GM23248 (cell line): ENCODE results near the gene EVPL. TPM values are rescaled to one million over a fixed set of nuclear protein-coding genes. Genes with fewer than 3 reads are reported as not detected.

Source experiments
- DNase-seq: peaks from one replicate; pipeline ENCODE4 v3.0.0-alpha.2; 2015
- H2AFZ ChIP-seq: fragments of 200-600 bp; sonication (generic); 2 replicates; pipeline ENCODE4 v1.6.1; 2016; ENCODE audit warnings: antibody characterized with exemption
- H3F3A ChIP-seq: fragments of 200-600 bp; sonication (generic); 2 replicates; pipeline ENCODE4 v1.6.1; 2016; ENCODE audit warnings: mild to moderate bottlenecking, antibody characterized with exemption, mixed run types; ENCODE audit not compliant: insufficient read depth
- H3K27ac ChIP-seq: fragments of 200-600 bp; sonication (generic); 2 replicates; pipeline ENCODE4 v1.5.1; 2016; ENCODE audit warnings: mild to moderate bottlenecking
- H3K27me3 ChIP-seq: fragments of 200-600 bp; sonication (generic); replicated peaks from 2 replicates; pipeline ENCODE4 v1.6.1; 2016; ENCODE audit warnings: mild to moderate bottlenecking; ENCODE audit not compliant: insufficient read depth
- H3K36me3 ChIP-seq: fragments of 200-600 bp; sonication (generic); 2 replicates; pipeline ENCODE4 v1.6.1; 2016; ENCODE audit warnings: low read depth, mild to moderate bottlenecking
- H3K4me1 ChIP-seq: fragments of 200-600 bp; sonication (generic); 2 replicates; pipeline ENCODE4 v1.6.1; 2016; ENCODE audit warnings: mild to moderate bottlenecking; ENCODE audit not compliant: insufficient read depth
- H3K4me2 ChIP-seq: fragments of 200-600 bp; sonication (generic); one replicate; pipeline ENCODE4 v1.6.1; 2016; ENCODE audit warnings: mild to moderate bottlenecking; ENCODE audit not compliant: unreplicated experiment
- H3K4me3 ChIP-seq: fragments of 200-600 bp; sonication (generic); 2 replicates; pipeline ENCODE4 v1.5.1; 2016; ENCODE audit warnings: mild to moderate bottlenecking
- H3K79me2 ChIP-seq: fragments of 200-600 bp; sonication (generic); 2 replicates; pipeline ENCODE4 v1.6.1; 2016; ENCODE audit warnings: mild to moderate bottlenecking; ENCODE audit not compliant: insufficient read depth
- H3K9ac ChIP-seq: fragments of 200-600 bp; sonication (generic); 2 replicates; pipeline ENCODE4 v1.6.1; 2016; ENCODE audit warnings: mild to moderate bottlenecking
- H3K9me2 ChIP-seq: fragments of 200-600 bp; sonication (generic); 2 replicates; pipeline ENCODE4 v1.6.1; 2016; ENCODE audit warnings: mixed run types, mild to moderate bottlenecking, moderate library complexity; ENCODE audit not compliant: insufficient read depth
- H3K9me3 ChIP-seq: fragments of 200-600 bp; sonication (generic); one replicate; pipeline ENCODE4 v1.6.1; 2017; ENCODE audit warnings: low read depth
- H4K20me1 ChIP-seq: fragments of 200-600 bp; sonication (generic); 2 replicates; pipeline ENCODE4 v1.6.0; 2016; ENCODE audit not compliant: insufficient read depth
- EZH2 ChIP-seq: fragments of 200-600 bp; sonication (generic); IDR thresholded peaks from 2 replicates; pipeline ENCODE4 v1.6.1; 2018; ENCODE audit warnings: antibody characterized with exemption, mild to moderate bottlenecking; ENCODE audit not compliant: insufficient read depth, poor library complexity, severe bottlenecking
- EZH2phosphoT487 ChIP-seq: fragments of 200-600 bp; sonication (generic); IDR thresholded peaks from 2 replicates; pipeline ENCODE4 v1.6.1; 2018; ENCODE audit warnings: antibody characterized with exemption, moderate library complexity, mild to moderate bottlenecking, low read depth; ENCODE audit not compliant: insufficient read depth
- WGBS, 2 experiments: methylation state at CpG; one replicate each; pipeline ENCODE4 v1.1.6; 2015 to 2017; ENCODE audit warnings: low lambda C conversion rate in 2 of 2, low coverage in 1 of 2; ENCODE audit errors: missing lambda C conversion rate in 2 of 2; 5-methylcytosine and 5-hydroxymethylcytosine counted together
- in situ Hi-C: fragments of 300-500 bp; cut with MboI; formaldehyde crosslinking; loops from 2 replicates; pipeline ENCODE4 v1.15.0; 2020
- polyA plus RNA-seq: library from polyadenylated mRNA; unstranded; fragments of >200 nt; fragmentation: Nextera tagmentation; extraction: Ambion mirVana; gene quantifications from 2 replicates; pipeline ENCODE4 v1.2.1, GENCODE V29; 2016
- total RNA-seq: library from RNA; depleted of rRNA; stranded (reverse); fragments of >200 nt; shearing (Covaris generic); gene quantifications from 2 replicates; pipeline ENCODE4 v1.2.3, GENCODE V29; 2014

The EVPL gene
- total and polyA plus RNA-seq, 2 experiments from 2014 or later, result not detected

GRCh38 chr17:76000755-76001521, 26.2 kb downstream of the EVPL start, which contains the start of gene CDK3:
TSS of gene CDK3 (plus strand) at chr17:76000855. CDS start at chr17:76001426, 571 bp downstream.
- H3K4me2 ChIP-seq, result no peak within 1 kb of the TSS
- H3K4me1 ChIP-seq, result peaks cover 15% of the 10 kb centered on the region
- H3K27me3 ChIP-seq, result no peaks in the 10 kb centered on the region
- no peak for DNase-seq
- H3K9ac ChIP-seq, result no peak within 1 kb of the TSS
- TF ChIP-seq EZH2 (no peak), EZH2phosphoT487 (no peak)
- peaks cover 16% of the 10 kb centered on the region; the same call in 1 of the 2 replicates for H3F3A ChIP-seq
- no peak within 1 kb of the TSS for H2AFZ ChIP-seq
- in situ Hi-C loops, result no loop called here
- H3K36me3 ChIP-seq, result no peaks in the 10 kb centered on the region
- H3K79me2 ChIP-seq, result no peaks in the 10 kb centered on the region
- H3K9me3 ChIP-seq, result no peaks in the 10 kb centered on the region
- 79 to 81% methylated on average over 14 to 21 of the region's 21 CpGs for WGBS, 2 experiments
- no peaks in the 10 kb centered on the region for H3K9me2 ChIP-seq
- H3K27ac ChIP-seq, result no peak within 1 kb of the TSS
- no peak within 1 kb of the TSS for H3K4me3 ChIP-seq
- H4K20me1 ChIP-seq, result no peaks in the 10 kb centered on the region

- no peak for TF ChIP-seq EZH2phosphoT487
- TF ChIP-seq EZH2, result no peak
- Histone ChIP-seq H3K27ac (no peak overlapping the region), H2AFZ (no peak overlapping the region), H3K4me3 (no peak overlapping the region), H3K9ac (no peak overlapping the region), H3K79me2 (no peaks in the 10 kb centered on the region), H3K4me2 (no peak overlapping the region), H3K27me3 (no peaks in the 10 kb centered on the region), H3K9me2 (no peaks in the 10 kb centered on the region), H3K36me3 (no peaks in the 10 kb centered on the region), H3K4me1 (peaks cover 15% of the 10 kb centered on the region), H3F3A (peaks cover 21% of the 10 kb centered on the region; the same call in 1 of the 2 replicates), H3K9me3 (no peaks in the 10 kb centered on the region), H4K20me1 (no peaks in the 10 kb centered on the region)
- DNase-seq, result peak; percentile 63
- in situ Hi-C loops, result no loop called here
- WGBS, 2 experiments, result 72 to 75% methylated on average over 31 of the region's 31 CpGs
These were observed 26.9 kb downstream of the EVPL start for GRCh38 chr17:76000016-76000754.

DNA sequence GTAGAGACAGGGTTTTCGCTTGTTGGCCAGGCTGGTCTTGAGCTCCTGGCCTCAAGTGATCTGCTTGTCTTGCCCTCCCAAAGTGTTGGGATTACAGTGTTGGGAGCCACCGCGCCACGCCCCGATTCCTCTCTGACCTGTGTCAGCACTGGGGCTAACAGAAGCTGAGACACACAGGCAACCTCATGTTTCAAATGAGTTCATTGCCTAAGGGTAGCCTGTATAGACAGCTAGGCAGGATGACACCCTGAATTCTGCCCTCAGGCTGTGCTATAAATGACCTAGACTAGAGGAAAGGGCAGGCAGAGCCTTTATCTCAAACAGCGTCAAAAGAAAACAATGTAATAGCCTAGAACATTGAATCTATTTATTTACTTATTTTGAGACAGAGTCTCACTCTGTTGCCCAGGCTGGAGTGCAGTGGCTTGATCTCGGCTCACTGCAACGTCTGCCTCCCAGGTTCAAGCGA, 28.7 kb downstream of the EVPL start:
- Histone ChIP-seq H3K27ac (no peak overlapping the region), H3K9me2 (no peaks in the 10 kb centered on the region), H3K4me3 (no peak overlapping the region), H3K9me3 (no peaks in the 10 kb centered on the region), H3K36me3 (no peaks in the 10 kb centered on the region), H3K79me2 (no peaks in the 10 kb centered on the region), H2AFZ (no peak overlapping the region), H3K4me2 (no peak overlapping the region), H3K27me3 (no peaks in the 10 kb centered on the region), H4K20me1 (no peaks in the 10 kb centered on the region), H3K9ac (no peak overlapping the region), H3F3A (peaks cover 21% of the 10 kb centered on the region; the same call in 1 of the 2 replicates), H3K4me1 (peaks cover 15% of the 10 kb centered on the region)
- in situ Hi-C loops, result loop anchor here (10.0 kb wide), 1 partner anchor 224 kb away; a partner anchor contains a TSS
- 98% methylated on average over 9 of the region's 9 CpGs for WGBS, 2 experiments
- no peak for TF ChIP-seq EZH2
- TF ChIP-seq EZH2phosphoT487, result no peak
- DNase-seq, result no peak
